Amniotic epithelial cell (primary cell): ENCODE results near the gene OR11L1.

ENCODE experiments used
- DNase-seq: peaks from one replicate; pipeline ENCODE4 v3.0.0-alpha.2; 2010; ENCODE audit warnings: low read depth

OR11L1 gene, protein sequence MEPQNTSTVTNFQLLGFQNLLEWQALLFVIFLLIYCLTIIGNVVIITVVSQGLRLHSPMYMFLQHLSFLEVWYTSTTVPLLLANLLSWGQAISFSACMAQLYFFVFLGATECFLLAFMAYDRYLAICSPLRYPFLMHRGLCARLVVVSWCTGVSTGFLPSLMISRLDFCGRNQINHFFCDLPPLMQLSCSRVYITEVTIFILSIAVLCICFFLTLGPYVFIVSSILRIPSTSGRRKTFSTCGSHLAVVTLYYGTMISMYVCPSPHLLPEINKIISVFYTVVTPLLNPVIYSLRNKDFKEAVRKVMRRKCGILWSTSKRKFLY

DNA sequence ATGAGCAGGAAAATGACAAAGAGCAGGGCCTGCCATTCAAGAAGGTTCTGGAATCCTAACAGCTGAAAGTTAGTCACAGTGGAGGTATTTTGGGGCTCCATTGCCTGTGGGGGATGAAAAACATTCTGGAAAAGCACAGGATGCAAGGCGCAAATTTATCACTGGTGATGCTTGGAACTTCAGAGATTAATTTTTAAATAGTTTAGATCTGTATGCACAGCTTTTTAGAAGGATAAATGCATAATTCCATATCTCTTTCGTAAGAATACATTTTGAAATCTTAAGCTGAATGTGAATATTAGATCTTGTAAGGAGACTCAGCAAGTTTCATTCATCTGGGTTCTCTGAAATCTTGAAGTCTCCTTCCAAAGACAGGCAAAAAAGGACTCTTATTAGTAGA lies at the start of gene OR11L1:
OR11L1 (minus strand) TSS at position 101 of the 400 bp plus-strand sequence; CDS start at position 101, 0 bp downstream.
- no peak for DNase-seq

DNA sequence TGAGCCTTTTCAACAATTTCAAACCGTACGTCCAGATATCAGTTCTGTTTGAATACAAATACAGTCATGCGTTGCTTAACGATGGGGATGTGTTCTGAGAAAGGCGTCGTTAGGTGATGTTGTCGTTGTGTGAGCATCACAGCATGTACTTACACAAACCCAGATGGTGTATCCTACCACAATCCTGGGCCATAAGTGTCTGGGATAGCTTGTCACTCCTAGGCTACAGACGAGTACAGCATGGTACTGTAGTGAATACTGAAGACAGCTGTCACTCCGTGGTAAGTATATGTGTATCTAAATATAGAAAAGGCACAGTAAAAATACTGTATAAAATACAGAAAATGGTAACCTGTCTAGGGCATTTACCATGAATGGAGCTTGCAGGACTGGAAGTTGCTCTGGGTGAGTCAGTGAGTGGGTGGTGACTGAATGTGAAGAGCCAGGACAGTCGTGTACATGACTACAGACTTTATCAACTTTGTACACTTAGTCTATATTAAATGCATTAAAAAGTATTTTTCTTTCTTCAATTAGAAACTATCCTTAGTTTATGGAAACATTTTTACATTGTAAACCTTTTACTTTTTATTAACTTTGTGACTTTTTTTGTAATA lies 43.2 kb upstream of the OR11L1 start:
- DNase-seq: no peak

DNA sequence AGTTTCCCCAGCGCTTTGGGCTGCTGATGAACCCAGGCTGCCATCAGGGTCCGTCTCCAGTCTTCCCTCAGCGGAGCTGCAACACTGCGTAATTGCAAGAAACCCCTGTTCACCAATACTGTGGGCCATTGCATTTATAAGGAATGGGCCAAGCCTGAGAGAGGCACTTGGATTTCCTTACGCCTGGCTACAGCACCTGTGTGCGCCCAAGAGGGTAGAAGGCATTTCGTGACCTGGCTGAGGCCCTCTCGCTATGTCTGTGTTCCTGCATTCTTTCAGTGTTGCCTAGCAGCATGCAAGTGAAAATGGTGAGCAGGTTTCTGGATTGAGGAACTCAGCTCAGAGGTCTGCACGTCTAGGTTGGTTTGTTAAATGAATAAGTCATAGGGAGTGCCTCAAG lies 41.6 kb upstream of the OR11L1 start:
- no peak for DNase-seq

DNA sequence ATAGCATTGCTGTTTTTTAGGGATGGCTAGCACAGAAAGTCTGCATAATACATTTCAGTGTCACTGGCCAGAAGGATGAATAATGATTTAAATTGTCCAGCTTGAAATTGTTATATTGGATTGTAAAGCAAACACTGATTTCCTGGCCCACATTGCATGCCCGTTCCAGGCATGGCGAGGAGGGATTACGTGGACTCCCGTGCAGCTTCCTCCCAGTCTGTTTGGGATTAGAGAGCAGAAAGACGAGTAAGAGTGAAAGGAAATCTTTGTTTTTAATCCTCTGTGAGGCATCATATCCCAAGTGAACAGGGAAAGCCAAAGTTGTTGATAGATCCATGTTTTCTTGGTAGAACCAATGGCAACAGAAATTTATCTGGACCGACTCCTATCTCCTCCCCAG lies 23.7 kb upstream of the OR11L1 start:
- DNase-seq: no peak

DNA sequence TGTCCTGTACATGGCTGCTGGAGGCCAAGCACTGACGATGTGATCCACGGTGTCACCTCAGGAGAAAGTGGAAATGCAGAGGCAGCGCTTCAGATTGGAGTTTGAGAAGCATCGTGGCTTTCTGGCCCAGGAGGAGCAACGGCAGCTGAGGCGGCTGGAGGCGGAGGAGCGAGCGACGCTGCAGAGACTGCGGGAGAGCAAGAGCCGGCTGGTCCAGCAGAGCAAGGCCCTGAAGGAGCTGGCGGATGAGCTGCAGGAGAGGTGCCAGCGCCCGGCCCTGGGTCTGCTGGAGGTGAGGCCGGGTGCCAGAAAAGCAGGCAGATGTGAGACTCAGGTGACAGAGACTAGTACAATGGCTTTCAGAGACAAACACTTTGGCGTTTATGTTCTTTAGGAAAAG lies 22.9 kb upstream of the OR11L1 start:
- DNase-seq: no peak

DNA sequence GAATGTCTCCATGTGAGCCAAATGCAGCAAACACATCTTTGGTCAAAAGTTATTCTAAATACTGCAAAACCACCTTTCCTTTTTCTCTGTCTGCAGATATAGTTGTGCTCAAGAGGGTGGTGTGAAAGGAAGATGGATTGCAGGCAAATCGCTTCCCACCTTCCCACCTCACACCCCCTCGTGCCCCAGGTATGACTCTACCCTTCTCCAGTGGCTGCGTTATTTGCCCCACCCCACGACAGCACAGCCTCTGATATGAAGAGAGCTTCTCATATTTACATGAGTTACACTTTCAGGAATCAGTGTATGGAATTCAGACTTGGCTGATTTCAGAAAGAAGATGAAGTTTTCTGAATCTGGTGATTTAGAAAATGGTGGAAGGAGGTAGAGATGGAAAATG lies 21.1 kb upstream of the OR11L1 start:
- DNase-seq: no peak

DNA sequence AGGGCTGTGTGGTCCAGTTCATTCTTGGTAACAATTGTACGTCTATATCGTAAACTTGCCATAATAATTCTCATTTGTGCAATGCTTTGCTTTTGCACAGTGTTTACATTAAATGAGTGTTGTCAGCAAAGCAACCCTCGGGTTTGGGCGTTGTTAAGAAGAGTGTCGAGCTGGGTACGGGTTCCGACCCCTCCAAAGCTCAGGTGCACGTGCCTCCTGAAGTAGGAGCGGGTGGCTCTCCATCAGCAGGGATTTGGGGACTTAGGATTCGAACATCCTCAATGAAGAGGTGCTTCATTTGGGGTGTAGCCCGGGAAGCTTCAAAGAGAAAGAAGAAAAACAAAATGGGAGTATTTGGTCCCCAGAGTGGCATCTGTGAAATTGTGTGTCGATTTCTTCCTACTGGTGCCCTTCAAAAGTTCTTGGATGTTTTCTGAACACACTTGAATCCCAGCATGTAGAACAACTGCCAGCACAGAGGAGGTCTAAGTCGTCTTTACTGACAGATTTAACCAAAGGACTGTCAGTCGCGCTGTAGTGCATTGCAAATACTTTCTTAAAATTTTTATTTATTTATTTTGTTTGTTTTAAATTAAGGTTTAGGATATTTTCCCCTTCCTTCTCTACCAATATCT lies 16.4 kb upstream of the OR11L1 start:
- DNase-seq: no peak

DNA sequence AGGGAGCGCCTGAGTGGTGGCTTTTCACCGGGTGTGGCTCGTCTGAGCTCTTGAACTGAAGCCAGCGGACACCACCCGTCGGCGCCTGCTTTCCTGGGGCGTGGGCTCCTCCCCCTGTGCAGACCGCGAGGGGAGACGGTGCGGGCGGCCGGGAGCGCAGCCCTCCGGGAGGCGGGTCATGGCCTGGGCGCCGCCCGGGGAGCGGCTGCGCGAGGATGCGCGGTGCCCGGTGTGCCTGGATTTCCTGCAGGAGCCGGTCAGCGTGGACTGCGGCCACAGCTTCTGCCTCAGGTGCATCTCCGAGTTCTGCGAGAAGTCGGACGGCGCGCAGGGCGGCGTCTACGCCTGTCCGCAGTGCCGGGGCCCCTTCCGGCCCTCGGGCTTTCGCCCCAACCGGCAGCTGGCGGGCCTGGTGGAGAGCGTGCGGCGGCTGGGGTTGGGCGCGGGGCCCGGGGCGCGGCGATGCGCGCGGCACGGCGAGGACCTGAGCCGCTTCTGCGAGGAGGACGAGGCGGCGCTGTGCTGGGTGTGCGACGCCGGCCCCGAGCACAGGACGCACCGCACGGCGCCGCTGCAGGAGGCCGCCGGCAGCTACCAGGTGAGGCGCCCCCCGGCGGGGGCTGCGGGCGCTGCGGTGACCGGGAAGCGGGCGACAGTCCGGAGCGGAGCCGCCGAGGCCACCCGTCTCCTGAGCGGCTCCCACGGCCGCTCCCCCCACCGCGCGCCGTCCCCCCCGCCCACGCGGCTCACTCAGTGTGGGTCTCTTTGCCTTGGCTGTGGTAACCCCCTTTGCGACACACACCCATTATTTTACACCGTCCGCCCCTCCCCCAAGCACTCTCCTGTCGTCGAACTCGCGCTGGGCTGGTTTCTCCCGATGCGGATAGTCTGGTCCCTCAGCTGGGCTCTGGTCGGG lies 15.6 kb upstream of the OR11L1 start, which contains the start of gene TRIM58:
TRIM58 (plus strand) TSS at position 119 of the 916 bp plus-strand sequence; CDS start at position 179, 60 bp downstream.
- DNase-seq: no peak

DNA sequence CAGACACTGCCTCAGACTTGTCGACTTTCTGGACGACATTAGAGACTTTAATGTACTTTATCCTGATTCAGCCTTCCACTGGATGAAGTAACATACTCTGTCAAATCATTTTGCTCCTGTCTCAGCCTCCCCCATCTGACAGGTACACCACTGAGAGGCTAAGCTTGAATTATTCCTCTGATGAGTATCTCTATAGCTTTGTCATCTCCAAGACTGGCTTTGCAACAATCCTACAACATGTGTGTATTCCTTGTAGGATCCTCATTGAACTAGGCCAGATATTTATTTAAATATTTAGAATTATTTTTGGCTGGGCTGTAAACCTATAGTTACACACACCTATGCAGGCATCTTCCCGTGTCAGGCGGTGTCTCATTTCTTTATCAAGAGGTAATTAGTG lies 14.2 kb upstream of the OR11L1 start:
- DNase-seq: no peak

DNA sequence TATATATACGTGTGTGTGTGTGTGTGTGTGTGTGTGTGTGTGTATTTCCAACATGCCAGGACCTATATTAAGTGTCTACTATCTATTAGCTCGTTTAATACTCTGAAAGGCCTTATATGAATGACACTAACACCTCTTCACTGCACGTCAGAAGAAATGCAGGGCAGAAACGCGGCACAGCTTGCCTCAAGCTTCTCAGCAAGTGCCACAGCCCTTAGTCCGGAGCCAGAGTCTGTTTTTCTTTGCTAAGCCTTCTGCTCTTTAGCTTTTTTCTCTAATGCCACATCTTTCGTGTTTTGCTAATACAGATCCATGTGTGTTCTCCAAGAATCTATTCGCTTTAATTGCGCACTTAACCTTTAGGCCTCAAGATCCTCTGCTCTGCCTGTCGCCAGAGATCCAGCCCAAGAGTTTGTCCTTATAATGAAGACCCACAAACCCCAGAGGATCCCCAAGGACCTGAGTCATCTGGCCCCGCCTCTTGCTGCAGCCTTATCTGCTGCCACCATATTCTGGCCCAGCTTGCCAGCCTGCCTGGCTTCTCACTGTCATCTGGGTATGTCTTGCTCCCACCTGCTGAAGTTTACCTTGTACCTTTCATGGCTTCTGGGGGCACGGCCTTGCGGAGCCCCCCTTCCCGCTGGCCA lies 13.3 kb upstream of the OR11L1 start:
- no peak for DNase-seq

DNA sequence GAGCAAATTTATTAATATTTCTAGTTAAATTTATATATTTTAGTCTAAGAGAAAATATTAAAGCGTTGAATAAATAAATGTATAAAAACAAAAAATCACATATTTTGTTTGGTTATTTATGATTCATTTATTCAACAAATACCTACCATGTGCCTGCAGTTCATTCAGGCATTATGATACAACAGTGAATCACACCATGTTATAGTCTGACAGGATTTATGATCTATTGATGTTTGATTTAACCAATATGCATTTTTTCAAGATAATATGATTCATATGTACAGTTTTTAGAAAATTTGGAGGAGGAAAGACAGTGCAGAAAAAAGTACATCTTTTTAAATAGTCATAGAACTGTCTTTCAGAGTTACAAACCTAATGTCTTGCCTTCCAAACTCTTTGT lies 7.9 kb upstream of the OR11L1 start:
- no peak for DNase-seq

DNA sequence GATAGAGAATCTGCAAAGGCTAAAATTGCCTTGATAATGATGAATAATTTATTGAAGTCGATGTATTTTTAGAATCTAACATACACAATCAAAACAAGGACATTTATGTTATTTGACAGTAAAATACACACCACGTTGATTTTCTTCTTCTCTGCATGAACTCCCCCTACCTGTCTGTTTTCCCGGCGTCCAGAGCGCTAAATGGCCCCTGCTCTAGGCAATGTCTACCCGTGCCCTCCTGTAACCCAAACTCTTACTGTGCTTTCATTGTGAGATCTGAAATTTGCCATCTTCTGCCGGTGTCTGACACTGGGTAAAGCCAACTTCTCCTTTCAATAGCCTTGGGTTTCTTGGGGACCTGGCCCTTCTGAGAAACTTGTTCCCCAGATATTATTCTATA lies 6.7 kb upstream of the OR11L1 start:
- no peak for DNase-seq

DNA sequence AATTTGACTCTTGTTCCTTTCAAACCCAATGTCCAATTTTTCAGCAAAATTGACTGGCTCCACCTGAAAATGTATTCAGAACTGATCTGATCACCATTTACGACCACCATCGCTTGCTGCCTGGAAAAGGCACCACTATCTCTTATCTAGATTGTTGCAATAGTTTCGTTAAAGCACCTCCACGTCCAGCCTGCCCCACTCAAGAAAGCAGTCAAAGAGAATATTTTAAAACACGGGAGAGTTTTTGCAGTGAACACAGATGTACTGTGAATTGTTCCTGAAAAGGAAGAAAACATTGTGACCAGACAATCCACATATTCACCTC lies 4.0 kb upstream of the OR11L1 start:
- no peak for DNase-seq

DNA sequence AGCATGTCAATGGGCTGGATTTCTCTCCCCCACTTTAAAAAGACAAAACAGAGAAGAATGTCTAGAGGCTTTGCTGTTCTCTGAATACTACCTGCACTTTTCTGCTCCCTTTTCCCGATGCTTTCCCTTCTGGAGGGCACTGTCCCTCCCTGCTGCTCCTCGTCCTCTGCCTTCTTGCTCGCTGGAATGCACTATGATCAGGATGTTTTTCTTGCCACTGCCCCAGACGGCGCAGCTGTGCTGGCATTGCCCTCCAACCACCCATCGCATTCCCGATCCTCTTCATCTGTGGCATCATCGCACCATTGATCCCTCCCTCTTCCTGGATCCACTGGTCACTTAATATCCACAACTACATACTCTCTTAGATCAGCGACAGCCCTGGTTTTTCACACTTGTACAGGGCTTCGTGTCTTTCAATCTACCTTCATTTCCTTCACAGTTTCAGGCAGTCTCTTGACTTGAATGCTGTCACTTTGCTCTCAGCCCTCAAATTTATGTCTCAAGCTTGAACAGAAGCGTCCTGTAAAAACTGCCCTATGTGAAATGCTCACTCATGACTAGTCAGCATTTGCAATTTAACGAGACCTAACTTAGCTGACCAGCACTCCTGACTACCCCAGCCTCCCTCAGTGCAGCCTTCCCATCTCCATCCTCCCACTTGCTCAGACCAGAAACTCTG lies 3.5 kb upstream of the OR11L1 start:
- no peak for DNase-seq

DNA sequence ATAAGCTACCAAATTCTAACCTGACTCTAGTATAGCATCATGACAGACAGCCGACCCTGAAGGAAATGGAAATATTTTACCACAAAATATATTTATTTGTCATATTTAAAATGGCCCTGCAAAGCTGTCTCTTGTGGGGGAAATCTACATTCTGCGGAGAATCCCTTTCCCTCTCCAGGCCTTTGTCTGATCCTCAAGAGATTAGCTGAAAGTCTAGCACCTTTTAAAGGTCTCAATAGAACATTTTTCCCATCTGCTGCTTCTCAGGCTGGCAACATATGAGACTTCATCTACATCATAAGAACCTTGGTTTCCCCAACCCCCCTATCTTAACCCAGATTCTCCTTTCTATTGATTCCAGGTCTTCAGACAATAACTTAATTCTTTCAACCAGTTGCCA lies 1.7 kb upstream of the OR11L1 start:
- DNase-seq: no peak

DNA sequence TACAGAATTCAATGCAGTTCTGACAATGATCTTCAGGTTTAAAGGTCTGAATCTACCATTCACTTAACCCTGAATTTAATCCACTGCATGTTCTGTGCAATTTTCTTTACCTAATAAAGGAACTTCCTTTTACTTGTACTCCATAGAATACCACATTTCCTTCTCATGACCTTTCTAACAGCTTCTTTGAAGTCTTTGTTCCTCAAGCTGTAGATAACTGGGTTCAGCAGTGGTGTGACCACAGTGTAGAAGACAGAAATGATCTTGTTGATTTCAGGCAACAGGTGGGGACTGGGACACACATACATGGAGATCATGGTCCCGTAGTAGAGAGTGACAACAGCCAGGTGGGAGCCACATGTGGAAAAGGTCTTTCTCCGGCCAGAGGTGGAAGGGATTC lies 878 bp downstream of the OR11L1 start:
- no peak for DNase-seq

DNA sequence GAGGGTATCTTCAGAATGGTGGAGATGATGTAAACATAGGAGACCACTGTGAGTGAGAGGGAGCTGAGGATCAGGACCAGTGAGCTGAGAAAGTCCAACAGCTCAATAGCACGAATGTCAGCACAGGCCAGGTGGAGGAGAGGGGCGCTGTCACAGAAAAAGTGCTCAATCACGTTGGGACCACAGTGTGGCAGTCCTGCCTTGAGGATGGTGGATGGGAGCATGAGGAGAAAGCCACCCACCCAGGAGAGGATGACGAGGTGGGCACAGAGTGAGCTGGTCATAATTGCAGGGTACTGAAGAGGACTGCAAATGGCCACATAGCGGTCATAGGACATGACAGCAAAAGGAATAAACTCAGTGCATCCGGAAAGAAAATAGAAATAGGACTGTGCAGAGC lies 8.1 kb downstream of the OR11L1 start:
- DNase-seq: no peak

DNA sequence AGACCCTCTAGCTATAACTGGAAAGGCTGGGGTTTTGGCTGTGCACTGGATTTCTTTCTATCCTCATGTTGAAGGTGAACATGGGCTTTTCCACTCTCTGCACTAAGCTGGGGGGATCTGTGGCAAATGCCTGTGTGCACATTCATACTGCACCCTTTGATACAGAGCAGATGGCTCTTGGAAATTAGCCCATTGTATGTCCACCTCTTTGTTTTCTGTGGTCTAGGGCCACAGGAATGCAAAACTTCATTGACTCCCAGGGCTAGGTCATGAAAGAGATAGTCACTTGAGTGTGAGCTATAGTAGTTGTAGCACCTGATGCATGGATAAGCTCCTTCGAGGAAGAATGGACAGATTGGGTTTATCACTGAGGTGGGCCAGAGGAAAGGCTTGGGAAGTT lies 12.0 kb downstream of the OR11L1 start:
- no peak for DNase-seq

DNA sequence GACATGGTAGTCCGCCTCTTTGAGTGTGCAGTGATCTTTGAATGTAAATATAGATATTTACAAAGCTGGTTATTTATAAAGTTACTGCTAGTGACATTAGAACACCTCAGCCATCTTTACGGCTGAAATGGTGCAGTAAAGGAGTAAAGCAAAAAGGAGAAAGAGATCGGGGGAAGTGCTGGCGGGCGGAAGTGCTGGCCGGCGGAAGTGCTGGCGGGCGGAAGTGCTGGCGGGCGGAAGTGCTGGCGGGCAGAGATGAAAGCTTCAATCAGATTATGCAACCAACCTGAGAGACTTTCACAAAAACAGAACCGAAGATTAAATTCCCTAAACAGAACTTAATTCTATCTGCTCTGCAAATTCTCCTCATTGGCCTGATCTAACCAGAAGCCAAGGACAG lies 16.3 kb downstream of the OR11L1 start:
- DNase-seq: no peak

DNA sequence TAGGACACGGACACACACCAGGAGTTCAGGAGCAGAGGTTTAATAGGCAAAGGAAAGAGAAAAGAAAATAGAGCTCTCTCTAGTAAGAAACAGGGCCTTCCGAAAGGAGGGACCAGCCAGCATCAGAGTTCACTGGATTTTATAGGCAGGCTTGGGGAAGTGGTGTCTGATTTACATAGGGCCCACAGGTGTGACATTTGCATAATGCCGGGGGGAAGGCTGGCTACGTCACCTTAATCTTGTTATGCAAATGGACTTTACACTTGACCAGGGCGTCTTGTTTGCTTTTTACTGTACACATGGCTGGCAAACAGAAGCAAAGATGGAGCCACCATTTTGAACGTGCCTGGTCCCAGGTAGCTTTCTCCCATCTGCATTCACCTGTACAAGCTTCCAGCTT lies 17.7 kb downstream of the OR11L1 start, which contains the start of gene OR14A16:
OR14A16 (minus strand) TSS at position 97 of the 400 bp plus-strand sequence. CDS start 8,390 bp downstream, outside the sequence.
- no peak for DNase-seq

DNA sequence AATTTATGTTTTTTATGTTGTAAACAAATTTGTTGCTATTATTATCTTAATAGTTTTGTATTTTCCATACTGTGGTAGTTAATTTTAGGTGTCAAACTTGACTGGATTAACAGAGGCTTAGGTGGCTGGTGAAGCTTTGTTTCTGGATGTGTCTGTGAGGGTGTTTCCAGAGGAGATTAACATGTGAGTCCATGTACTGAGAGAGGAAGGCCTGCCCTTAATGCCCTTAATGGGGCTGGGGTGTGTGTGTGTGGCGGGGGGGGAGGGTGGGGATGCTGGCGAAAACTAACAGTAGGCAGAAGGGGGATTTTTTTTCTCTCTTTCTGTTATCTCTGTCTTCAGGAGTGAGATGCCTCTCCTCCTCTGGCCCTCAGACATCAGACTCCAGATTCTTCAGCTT lies 19.6 kb downstream of the OR11L1 start:
- no peak for DNase-seq
